Cardiac muscle cell (in vitro differentiated cells and primary cell): ENCODE measurements around the gene GNAT1. TPM values are rescaled to one million over a fixed set of nuclear protein-coding genes. Genes with fewer than 3 reads are reported as not detected.
A peak's percentile ranks its signal among the peaks of the same experiment; 100 is the strongest.

ENCODE experiments used
- DNase-seq, 2 donors: peaks; one replicate each; pipeline versions ENCODE4 v3.0.0 to v3.0.0-alpha.2; 2010 to 2017; ENCODE audit warnings: low read depth in 1 of 2, low spot score in 1 of 2
- H3K27ac ChIP-seq: fragments of 200-600 bp; sonication (generic); 2 replicates; pipeline ENCODE4 v1.5.1; 2016
- H3K27me3 ChIP-seq: fragments of 200-600 bp; sonication (generic); 2 replicates; pipeline ENCODE4 v1.6.0; 2016; ENCODE audit warnings: control low read depth
- H3K36me3 ChIP-seq: fragments of 200-600 bp; sonication (generic); 2 replicates; pipeline ENCODE4 v1.5.1; 2016; ENCODE audit warnings: control low read depth
- H3K4me1 ChIP-seq: fragments of 200-600 bp; sonication (generic); 2 replicates; pipeline ENCODE4 v1.8.1; 2017; ENCODE audit warnings: low read depth, mild to moderate bottlenecking, mixed run types
- H3K4me3 ChIP-seq: fragments of 200-600 bp; sonication (generic); 2 replicates; pipeline ENCODE4 v1.5.1; 2016; ENCODE audit warnings: mild to moderate bottlenecking
- H3K9me3 ChIP-seq: fragments of 200-600 bp; sonication (generic); 2 replicates; pipeline ENCODE4 v1.5.1; 2017; ENCODE audit warnings: low read depth, mild to moderate bottlenecking, control low read depth
- polyA plus RNA-seq: library from polyadenylated mRNA; unstranded; fragments of >200 nt; fragmentation: Nextera tagmentation; extraction: Ambion mirVana; gene quantifications from 2 replicates; pipeline ENCODE4 v1.2.1, GENCODE V29; 2016
- total RNA-seq: library from RNA; depleted of rRNA; stranded (reverse); fragments of >200 nt; gene quantifications from 2 replicates; pipeline ENCODE4 v1.2.3, GENCODE V29; 2016
- TF ChIP-seq, protein P1 (sequence below): IDR thresholded peaks from 2 replicates; pipeline ENCODE4 v1.5.1; 2012; ENCODE audit warnings: low read depth, mild to moderate bottlenecking, low read length

The GNAT1 gene
- total and polyA plus RNA-seq, 2 experiments from 2014 or later = not detected

DNA sequence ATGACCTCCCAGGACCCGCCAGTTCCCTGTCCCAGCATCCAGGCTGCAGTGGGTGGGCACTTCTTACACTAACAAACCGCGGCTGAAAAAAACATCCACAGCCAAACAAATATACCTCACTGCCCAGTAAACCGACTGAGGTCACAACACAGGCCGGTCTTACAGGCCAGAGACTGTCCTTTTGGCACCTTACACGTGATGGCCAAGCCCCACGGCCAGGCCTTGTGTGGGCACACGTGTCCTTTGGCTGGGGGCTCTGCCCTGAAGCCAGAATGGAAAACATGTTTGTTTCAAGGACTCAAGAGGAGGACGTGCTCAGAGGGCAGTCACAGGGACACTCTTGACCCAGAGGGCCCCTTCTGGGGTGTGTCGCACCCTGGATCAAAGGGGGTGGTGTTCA is 23.4 kb downstream of the GNAT1 start:
- no peak for DNase-seq
- Histone ChIP-seq H3K4me3 (no peak overlapping the region), H3K36me3 (no peaks in the 10 kb centered on the region), H3K9me3 (no peaks in the 10 kb centered on the region), H3K4me1 (peaks cover 12% of the 10 kb centered on the region), H3K27ac (peak overlapping the region; percentile 27), H3K27me3 (no peaks in the 10 kb centered on the region)
- TF ChIP-seq, protein P1, sequence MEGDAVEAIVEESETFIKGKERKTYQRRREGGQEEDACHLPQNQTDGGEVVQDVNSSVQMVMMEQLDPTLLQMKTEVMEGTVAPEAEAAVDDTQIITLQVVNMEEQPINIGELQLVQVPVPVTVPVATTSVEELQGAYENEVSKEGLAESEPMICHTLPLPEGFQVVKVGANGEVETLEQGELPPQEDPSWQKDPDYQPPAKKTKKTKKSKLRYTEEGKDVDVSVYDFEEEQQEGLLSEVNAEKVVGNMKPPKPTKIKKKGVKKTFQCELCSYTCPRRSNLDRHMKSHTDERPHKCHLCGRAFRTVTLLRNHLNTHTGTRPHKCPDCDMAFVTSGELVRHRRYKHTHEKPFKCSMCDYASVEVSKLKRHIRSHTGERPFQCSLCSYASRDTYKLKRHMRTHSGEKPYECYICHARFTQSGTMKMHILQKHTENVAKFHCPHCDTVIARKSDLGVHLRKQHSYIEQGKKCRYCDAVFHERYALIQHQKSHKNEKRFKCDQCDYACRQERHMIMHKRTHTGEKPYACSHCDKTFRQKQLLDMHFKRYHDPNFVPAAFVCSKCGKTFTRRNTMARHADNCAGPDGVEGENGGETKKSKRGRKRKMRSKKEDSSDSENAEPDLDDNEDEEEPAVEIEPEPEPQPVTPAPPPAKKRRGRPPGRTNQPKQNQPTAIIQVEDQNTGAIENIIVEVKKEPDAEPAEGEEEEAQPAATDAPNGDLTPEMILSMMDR = no peak

DNA sequence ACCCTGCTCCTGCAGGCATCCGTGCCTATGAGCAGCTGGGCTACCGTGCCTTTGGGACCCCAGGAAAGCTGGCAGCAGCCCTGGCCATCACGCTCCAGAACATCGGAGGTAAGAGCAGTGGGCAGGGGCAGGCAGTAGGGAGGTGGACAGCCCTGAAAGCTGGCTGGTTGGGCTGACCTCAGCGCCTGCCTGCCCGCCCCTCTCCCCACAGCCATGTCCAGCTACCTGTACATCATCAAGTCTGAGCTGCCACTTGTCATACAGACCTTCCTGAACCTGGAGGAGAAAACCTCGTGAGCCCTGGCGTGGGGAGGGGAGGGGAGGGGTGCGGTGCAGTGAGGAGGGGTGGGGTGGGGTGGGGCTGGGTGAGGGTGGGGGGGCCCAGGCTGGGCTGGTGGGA is 24.1 kb downstream of the GNAT1 start:
- no peaks in the 10 kb centered on the region for H3K9me3 ChIP-seq
- TF ChIP-seq, protein P1 = no peak
- H3K27ac ChIP-seq = no peak overlapping the region
- H3K36me3 ChIP-seq = no peaks in the 10 kb centered on the region
- DNase-seq = peak in 1 of 2 donors; percentile 62
- no peaks in the 10 kb centered on the region for H3K27me3 ChIP-seq
- no peak overlapping the region for H3K4me3 ChIP-seq
- peaks cover 12% of the 10 kb centered on the region for H3K4me1 ChIP-seq

DNA sequence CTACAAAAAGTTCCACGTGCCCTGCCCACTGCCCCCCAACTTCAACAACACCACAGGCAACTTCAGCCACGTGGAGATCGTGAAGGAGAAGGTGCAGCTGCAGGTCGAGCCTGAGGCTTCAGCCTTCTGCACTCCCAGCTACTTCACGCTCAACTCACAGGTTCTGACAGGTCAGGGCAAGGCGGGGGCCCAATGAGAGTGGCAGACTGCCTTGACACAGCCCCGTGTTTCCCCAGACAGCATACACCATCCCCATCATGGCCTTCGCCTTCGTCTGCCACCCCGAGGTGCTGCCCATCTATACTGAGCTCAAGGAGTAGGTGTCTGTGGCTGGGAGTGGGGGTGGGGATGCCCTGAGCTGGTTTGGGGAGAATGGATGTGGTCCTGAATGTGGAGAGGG is 26.3 kb downstream of the GNAT1 start:
- Histone ChIP-seq H3K27me3 (no peaks in the 10 kb centered on the region), H3K4me3 (no peak overlapping the region), H3K27ac (no peak overlapping the region), H3K9me3 (no peaks in the 10 kb centered on the region), H3K36me3 (no peaks in the 10 kb centered on the region), H3K4me1 (peaks cover 15% of the 10 kb centered on the region)
- no peak for DNase-seq
- TF ChIP-seq, protein P1 = no peak

GRCh38 chr3:50218448-50218847 is 27.0 kb downstream of the GNAT1 start:
- no peaks in the 10 kb centered on the region for H3K9me3 ChIP-seq
- H3K27me3 ChIP-seq = no peaks in the 10 kb centered on the region
- no peak overlapping the region for H3K4me3 ChIP-seq
- H3K36me3 ChIP-seq = no peaks in the 10 kb centered on the region
- peaks cover 15% of the 10 kb centered on the region for H3K4me1 ChIP-seq
- TF ChIP-seq, protein P1 = no peak
- no peak for DNase-seq
- no peak overlapping the region for H3K27ac ChIP-seq

- TF ChIP-seq, protein P1 = no peak
Measured at GRCh38 chr3:50219285-50219684, 27.9 kb downstream of the GNAT1 start.

DNA sequence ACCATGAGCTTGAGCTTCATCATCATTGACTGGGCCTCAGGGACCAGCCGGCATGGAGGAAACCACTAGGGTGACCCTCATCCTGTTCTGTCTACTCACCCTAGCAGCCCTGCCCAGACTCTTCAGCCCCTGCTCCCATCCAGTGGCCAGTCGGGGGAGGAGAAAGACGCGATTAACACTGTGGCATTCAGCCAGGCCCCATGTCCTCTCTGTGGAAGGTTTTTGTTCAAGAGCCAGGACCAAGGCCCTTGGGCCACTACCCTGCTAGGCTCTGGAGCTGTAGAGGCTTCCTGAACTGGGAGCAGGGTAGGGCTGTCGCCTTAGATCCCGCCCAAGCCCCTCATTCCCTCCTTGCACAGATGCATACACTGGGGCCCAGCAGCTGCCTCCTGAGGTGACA is 28.7 kb downstream of the GNAT1 start:
- no peak overlapping the region for H3K27ac ChIP-seq
- no peaks in the 10 kb centered on the region for H3K9me3 ChIP-seq
- no peaks in the 10 kb centered on the region for H3K27me3 ChIP-seq
- DNase-seq = peak in 1 of 2 donors; percentile 34
- TF ChIP-seq, protein P1 = no peak
- no peak overlapping the region for H3K4me3 ChIP-seq
- no peaks in the 10 kb centered on the region for H3K36me3 ChIP-seq
- peaks cover 13% of the 10 kb centered on the region for H3K4me1 ChIP-seq

More at GRCh38 chr3:50219285-50219684, 27.9 kb downstream of the GNAT1 start:
- DNase-seq = no peak
- Histone ChIP-seq H3K27ac (no peak overlapping the region), H3K9me3 (no peaks in the 10 kb centered on the region), H3K4me1 (peaks cover 15% of the 10 kb centered on the region), H3K36me3 (no peaks in the 10 kb centered on the region), H3K4me3 (no peak overlapping the region), H3K27me3 (no peaks in the 10 kb centered on the region)
